ENCODE data around the gene HSPBAP1.

Gene HSPBAP1

GRCh38 chr3:122705379-122705778 lies 88.3 kb downstream of the HSPBAP1 start:
- Histone ChIP-seq H3K36me3 (ENCODE audit: low read depth) (peaks cover 19% of the 10 kb centered on the region), H3K27me3 (ENCODE audit: insufficient read depth, poor library complexity, severe bottlenecking) (no peaks in the 10 kb centered on the region), H3K4me1 (ENCODE audit: insufficient read depth, poor library complexity, severe bottlenecking) (no peaks in the 10 kb centered on the region), H3K4me3 (ENCODE audit: severe bottlenecking) (no peak overlapping the region), H3K27ac (ENCODE audit: poor library complexity, severe bottlenecking) (no peak overlapping the region), H3K9me3 (ENCODE audit: severe bottlenecking) (no peaks in the 10 kb centered on the region)
- ATAC-seq (ENCODE audit: low read depth) (no peak), DNase-seq (ENCODE audit: low spot score) (no peak)
- no peak for TF ChIP-seq CTCF (IDR thresholded peaks at IDR 0.05; ENCODE audit: poor library complexity, severe bottlenecking)

- DNase-seq (ENCODE audit: low spot score) (no peak), ATAC-seq (ENCODE audit: low read depth) (no peak)
- Histone ChIP-seq H3K4me1 (ENCODE audit: insufficient read depth, poor library complexity, severe bottlenecking) (no peaks in the 10 kb centered on the region), H3K4me3 (ENCODE audit: severe bottlenecking) (no peak overlapping the region), H3K27ac (ENCODE audit: poor library complexity, severe bottlenecking) (no peak overlapping the region), H3K27me3 (ENCODE audit: insufficient read depth, poor library complexity, severe bottlenecking) (no peaks in the 10 kb centered on the region), H3K36me3 (ENCODE audit: low read depth) (peaks cover 34% of the 10 kb centered on the region), H3K9me3 (ENCODE audit: severe bottlenecking) (no peaks in the 10 kb centered on the region)
- TF ChIP-seq CTCF (IDR thresholded peaks at IDR 0.05; ENCODE audit: poor library complexity, severe bottlenecking), result no peak
These were observed 93.4 kb downstream of the HSPBAP1 start for GRCh38 chr3:122700193-122700592.

GRCh38 chr3:122697952-122698620 lies 95.5 kb downstream of the HSPBAP1 start:
- ATAC-seq (ENCODE audit: low read depth) (0 out of 3 replicates have a peak, but pooled peaks have one; percentile 41), DNase-seq (ENCODE audit: low spot score) (no peak)
- Histone ChIP-seq H3K4me1 (ENCODE audit: insufficient read depth, poor library complexity, severe bottlenecking) (no peaks in the 10 kb centered on the region), H3K9me3 (ENCODE audit: severe bottlenecking) (no peaks in the 10 kb centered on the region), H3K4me3 (ENCODE audit: severe bottlenecking) (no peak overlapping the region), H3K27me3 (ENCODE audit: insufficient read depth, poor library complexity, severe bottlenecking) (no peaks in the 10 kb centered on the region), H3K27ac (ENCODE audit: poor library complexity, severe bottlenecking) (no peak overlapping the region), H3K36me3 (ENCODE audit: low read depth) (peaks cover 30% of the 10 kb centered on the region)
- no peak for TF ChIP-seq CTCF (IDR thresholded peaks at IDR 0.05; ENCODE audit: poor library complexity, severe bottlenecking)

GRCh38 chr3:122695927-122696561 lies 97.6 kb downstream of the HSPBAP1 start:
- Histone ChIP-seq H3K36me3 (ENCODE audit: low read depth) (peaks cover 37% of the 10 kb centered on the region), H3K9me3 (ENCODE audit: severe bottlenecking) (no peaks in the 10 kb centered on the region), H3K27ac (ENCODE audit: poor library complexity, severe bottlenecking) (no peak overlapping the region), H3K27me3 (ENCODE audit: insufficient read depth, poor library complexity, severe bottlenecking) (no peaks in the 10 kb centered on the region), H3K4me1 (ENCODE audit: insufficient read depth, poor library complexity, severe bottlenecking) (no peaks in the 10 kb centered on the region), H3K4me3 (ENCODE audit: severe bottlenecking) (no peak overlapping the region)
- DNase-seq (ENCODE audit: low spot score) (no peak), ATAC-seq (ENCODE audit: low read depth) (no peak)
- no peak for TF ChIP-seq CTCF (IDR thresholded peaks at IDR 0.05; ENCODE audit: poor library complexity, severe bottlenecking)

GRCh38 chr3:122694966-122695365 lies 98.7 kb downstream of the HSPBAP1 start:
- Histone ChIP-seq H3K4me1 (ENCODE audit: insufficient read depth, poor library complexity, severe bottlenecking) (no peaks in the 10 kb centered on the region), H3K9me3 (ENCODE audit: severe bottlenecking) (no peaks in the 10 kb centered on the region), H3K27me3 (ENCODE audit: insufficient read depth, poor library complexity, severe bottlenecking) (no peaks in the 10 kb centered on the region), H3K36me3 (ENCODE audit: low read depth) (peaks cover 37% of the 10 kb centered on the region), H3K27ac (ENCODE audit: poor library complexity, severe bottlenecking) (no peak overlapping the region), H3K4me3 (ENCODE audit: severe bottlenecking) (no peak overlapping the region)
- ATAC-seq (ENCODE audit: low read depth) (no peak), DNase-seq (ENCODE audit: low spot score) (no peak)
- TF ChIP-seq CTCF (IDR thresholded peaks at IDR 0.05; ENCODE audit: poor library complexity, severe bottlenecking), result no peak

Measured in RWPE2 (cell line).